Prostate gland (tissue), 2 donors: ENCODE data around the gene TAB2. TPM values are rescaled to one million over a fixed set of nuclear protein-coding genes. Genes with fewer than 3 reads are reported as not detected.
"Not testable (repeated sequence)": the region's sequence is repeated elsewhere in the genome, so short reads cannot be mapped to it uniquely, and the experiment has no call there.

Experiments used
- DNase-seq: peaks from one replicate; pipeline ENCODE4 v3.0.0-alpha.2; 2019; ENCODE audit warnings: low spot score
- H3K27ac ChIP-seq, 2 donors: fragments of 200-600 bp; sonication (generic); 2 replicates each; pipeline ENCODE4 v1.5.1; 2017 to 2019
- H3K27me3 ChIP-seq: fragments of 200-600 bp; sonication (generic); replicated peaks from 2 replicates; pipeline ENCODE4 v1.5.1; 2019; ENCODE audit not compliant: insufficient read depth
- H3K36me3 ChIP-seq, 2 donors: fragments of 200-600 bp; sonication (generic); 1 replicate in 1 of 2; 2 replicates in 1 of 2; pipeline versions ENCODE4 v1.5.1 to v1.8.1; 2017 to 2019
- H3K4me1 ChIP-seq: fragments of 200-600 bp; sonication (generic); replicated peaks from 2 replicates; pipeline ENCODE4 v1.5.1; 2019
- H3K4me3 ChIP-seq, 2 donors: fragments of 200-600 bp; sonication (generic); 2 replicates each; pipeline ENCODE4 v1.5.1; 2017 to 2019
- H3K9me3 ChIP-seq: fragments of 200-600 bp; sonication (generic); 2 replicates; pipeline ENCODE4 v1.5.1; 2017
- POLR2A ChIP-seq: fragments of 450-650 bp; IDR thresholded peaks from one replicate; pipeline ENCODE4 v1.6.1; 2016; ENCODE audit warnings: antibody characterized with exemption, mild to moderate bottlenecking
- POLR2AphosphoS5 ChIP-seq: sonication (generic); formaldehyde crosslinking; IDR thresholded peaks from one replicate; pipeline ENCODE4 v1.6.1; 2017; ENCODE audit warnings: antibody characterized with exemption
- WGBS: methylation state at CpG from one replicate; pipeline ENCODE4 v1.1.5; 2018; 5-methylcytosine and 5-hydroxymethylcytosine counted together
- intact Hi-C: fragments of 100-400 bp; cut with DNase I; formaldehyde crosslinking; loops from one replicate; pipeline ENCODE4 v1.14.2; 2022
- total RNA-seq, 2 donors: library from RNA; depleted of rRNA; stranded (reverse); fragments of >200 nt; gene quantifications; one replicate each; pipeline ENCODE4 v1.1.0, GENCODE V29; 2016
- TF ChIP-seq, protein P1 (sequence below), 4 experiments: fragments of 200-600 bp in 2 of 4; fragments of 450-650 bp in 2 of 4; sonication (generic) in 2 of 4; IDR thresholded peaks; 1 replicate in 3 of 4; 2 replicates in 1 of 4; pipeline ENCODE4 v1.5.1; 2016 to 2019; ENCODE audit warnings: antibody characterized with exemption in 4 of 4, mild to moderate bottlenecking in 2 of 4, moderate library complexity in 2 of 4

Gene TAB2
- total RNA-seq, 2 donors from 2014 or later, result 58.8 to 66.3 TPM

DNA sequence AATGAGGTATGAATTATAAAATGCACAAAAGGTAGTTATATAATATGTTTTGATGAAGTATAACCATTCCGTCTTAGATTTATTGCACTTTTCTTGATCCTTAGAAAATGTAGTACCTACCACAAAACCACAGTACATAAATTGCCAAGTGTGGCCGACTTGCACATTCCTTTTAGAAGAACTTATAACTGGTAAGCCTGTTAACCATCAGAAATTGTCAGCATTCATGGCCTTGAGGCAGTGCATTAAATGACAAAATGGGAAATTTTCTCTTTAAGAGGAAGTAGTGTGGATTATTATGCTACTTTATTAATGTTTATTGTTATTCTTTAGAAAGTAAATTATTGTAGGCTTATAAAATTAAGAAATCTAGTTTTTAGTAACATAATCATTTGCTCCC is 29.6 kb downstream of the TAB2 start:
- WGBS, result 67% methylated on average over 2 of the region's 2 CpGs
- H3K27ac ChIP-seq, result no peak overlapping the region
- intact Hi-C loops, result no loop called here
- no peak for DNase-seq
- H3K9me3 ChIP-seq, result no peaks in the 10 kb centered on the region
- no peaks in the 10 kb centered on the region for H3K27me3 ChIP-seq
- H3K4me3 ChIP-seq, result no peak overlapping the region
- H3K4me1 ChIP-seq, result no peaks in the 10 kb centered on the region
- TF ChIP-seq POLR2AphosphoS5 (no peak), POLR2A (no peak)
- TF ChIP-seq, protein P1, sequence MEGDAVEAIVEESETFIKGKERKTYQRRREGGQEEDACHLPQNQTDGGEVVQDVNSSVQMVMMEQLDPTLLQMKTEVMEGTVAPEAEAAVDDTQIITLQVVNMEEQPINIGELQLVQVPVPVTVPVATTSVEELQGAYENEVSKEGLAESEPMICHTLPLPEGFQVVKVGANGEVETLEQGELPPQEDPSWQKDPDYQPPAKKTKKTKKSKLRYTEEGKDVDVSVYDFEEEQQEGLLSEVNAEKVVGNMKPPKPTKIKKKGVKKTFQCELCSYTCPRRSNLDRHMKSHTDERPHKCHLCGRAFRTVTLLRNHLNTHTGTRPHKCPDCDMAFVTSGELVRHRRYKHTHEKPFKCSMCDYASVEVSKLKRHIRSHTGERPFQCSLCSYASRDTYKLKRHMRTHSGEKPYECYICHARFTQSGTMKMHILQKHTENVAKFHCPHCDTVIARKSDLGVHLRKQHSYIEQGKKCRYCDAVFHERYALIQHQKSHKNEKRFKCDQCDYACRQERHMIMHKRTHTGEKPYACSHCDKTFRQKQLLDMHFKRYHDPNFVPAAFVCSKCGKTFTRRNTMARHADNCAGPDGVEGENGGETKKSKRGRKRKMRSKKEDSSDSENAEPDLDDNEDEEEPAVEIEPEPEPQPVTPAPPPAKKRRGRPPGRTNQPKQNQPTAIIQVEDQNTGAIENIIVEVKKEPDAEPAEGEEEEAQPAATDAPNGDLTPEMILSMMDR (IDR thresholded peaks at IDR 0.05), result no peak
- H3K36me3 ChIP-seq, result no peaks in the 10 kb centered on the region

DNA sequence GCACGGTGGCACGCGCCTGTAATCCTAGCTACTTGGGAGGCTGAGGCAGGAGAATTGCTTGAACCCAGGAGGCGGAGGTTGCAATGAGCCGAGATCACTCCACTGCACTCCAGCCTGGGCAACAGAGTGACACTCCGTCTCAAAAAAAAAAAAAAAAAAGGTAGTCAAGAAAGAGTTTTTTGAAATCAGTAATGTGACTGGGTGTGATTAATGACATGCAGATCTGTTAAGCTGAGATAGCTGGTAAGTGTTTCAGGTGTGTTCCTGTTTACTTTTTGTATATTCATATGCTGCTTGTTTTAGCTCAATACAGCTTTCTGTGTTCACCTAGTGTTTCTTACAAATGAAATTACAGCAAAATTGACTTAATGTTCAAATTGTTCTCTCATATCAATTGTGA is 31.8 kb downstream of the TAB2 start:
- H3K27ac ChIP-seq, H3K9me3 ChIP-seq, H3K36me3 ChIP-seq, DNase-seq, H3K4me3 ChIP-seq, H3K27me3 ChIP-seq, H3K4me1 ChIP-seq, intact Hi-C loops: not testable (repeated sequence)
- 95% methylated on average over 6 of the region's 6 CpGs for WGBS

DNA sequence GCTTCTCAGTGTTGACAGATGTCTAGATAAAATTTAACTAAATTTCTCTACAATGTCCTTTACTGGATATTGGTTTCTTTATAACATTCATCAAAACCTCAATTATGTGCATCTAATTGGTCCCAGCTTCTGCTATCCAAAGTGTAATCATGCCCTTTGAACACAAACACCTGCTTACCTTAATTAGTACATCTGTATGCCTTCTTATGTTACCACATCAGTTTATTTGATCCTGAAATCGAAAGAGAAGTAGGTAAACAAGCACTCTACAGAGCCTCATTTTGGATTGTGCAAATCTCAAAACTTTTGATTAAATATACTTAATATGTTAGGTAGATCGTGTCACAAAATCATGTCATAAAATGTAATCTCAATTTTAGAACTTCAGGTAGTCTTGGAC is 36.5 kb downstream of the TAB2 start:
- no peaks in the 10 kb centered on the region for H3K9me3 ChIP-seq
- DNase-seq, result no peak
- WGBS, result 85% methylated on average over 2 of the region's 2 CpGs
- intact Hi-C loops, result no loop called here
- no peak overlapping the region for H3K4me3 ChIP-seq
- no peaks in the 10 kb centered on the region for H3K36me3 ChIP-seq
- TF ChIP-seq, protein P1 (IDR thresholded peaks at IDR 0.05), result no peak
- TF ChIP-seq POLR2AphosphoS5 (no peak), POLR2A (no peak)
- H3K4me1 ChIP-seq, result no peaks in the 10 kb centered on the region
- H3K27me3 ChIP-seq, result no peaks in the 10 kb centered on the region
- no peak overlapping the region for H3K27ac ChIP-seq

- no peak overlapping the region for H3K4me3 ChIP-seq
- TF ChIP-seq POLR2A (no peak), POLR2AphosphoS5 (no peak)
- TF ChIP-seq, protein P1 (IDR thresholded peaks at IDR 0.05), result no peak
- 81% methylated on average over 6 of the region's 6 CpGs for WGBS
These were observed 38.7 kb downstream of the TAB2 start for GRCh38 chr6:149356081-149356750.

DNA sequence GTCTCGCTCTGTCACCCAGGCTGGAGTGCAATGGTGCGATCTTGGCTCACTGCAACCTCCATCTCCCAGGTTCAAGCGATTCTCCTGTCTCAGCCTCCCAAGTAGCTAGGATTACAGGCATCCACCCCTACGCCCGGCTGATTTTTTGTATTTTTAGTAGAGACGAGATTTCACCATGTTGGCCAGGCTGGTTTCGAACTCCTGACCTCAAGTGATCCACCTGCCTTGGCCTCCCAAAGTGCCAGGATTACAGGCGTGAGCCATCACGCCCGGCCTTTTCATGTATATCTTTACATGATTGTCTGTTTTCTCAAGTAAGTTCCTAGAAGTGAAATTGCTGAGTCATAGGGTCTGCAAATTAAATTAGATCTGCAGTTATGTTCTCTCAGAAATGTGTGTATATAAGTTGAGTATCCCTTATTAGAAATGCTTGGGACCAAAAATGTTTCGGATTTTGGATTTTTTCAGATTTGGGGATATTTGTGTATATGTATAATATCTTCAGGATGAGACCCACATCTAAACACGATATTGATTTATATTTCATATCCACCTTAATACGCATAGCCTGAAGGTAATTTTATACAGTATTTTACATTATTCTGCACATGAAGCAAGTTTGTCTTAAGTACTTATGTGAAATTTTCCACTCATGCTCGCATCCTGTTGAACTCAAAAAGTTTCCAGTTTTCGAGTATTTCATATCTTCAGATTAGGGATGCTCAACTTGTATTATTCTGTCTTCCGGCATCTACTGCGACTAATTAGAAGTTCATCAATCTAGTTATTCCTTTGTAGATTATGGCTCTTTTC is 40.4 kb downstream of the TAB2 start:
- TF ChIP-seq, protein P1 (IDR thresholded peaks at IDR 0.05), result no peak
- TF ChIP-seq POLR2AphosphoS5 (no peak), POLR2A (no peak)
- Histone ChIP-seq H3K27ac (no peak overlapping the region), H3K9me3 (no peaks in the 10 kb centered on the region), H3K36me3 (no peaks in the 10 kb centered on the region), H3K27me3 (no peaks in the 10 kb centered on the region), H3K4me3 (no peak overlapping the region), H3K4me1 (no peaks in the 10 kb centered on the region)
- intact Hi-C loops, result no loop called here
- whole genome bisulfite sequencing, result 94% methylated on average over 17 of the region's 17 CpGs
- no peak for DNase-seq

More at GRCh38 chr6:149356081-149356750, 38.7 kb downstream of the TAB2 start:
- intact Hi-C loops, result no loop called here
- Histone ChIP-seq H3K36me3 (no peaks in the 10 kb centered on the region), H3K9me3 (no peaks in the 10 kb centered on the region), H3K27me3 (no peaks in the 10 kb centered on the region), H3K27ac (no peak overlapping the region), H3K4me1 (no peaks in the 10 kb centered on the region)
- no peak for DNase-seq
